HG03521 (cell line): ENCODE measurements around the gene PTS.
"Not testable (repeated sequence)": the region's sequence is repeated elsewhere in the genome, so short reads cannot be mapped to it uniquely, and the experiment has no call there.

Experiments
- ATAC-seq: cut with Tn5 transposase; IDR thresholded peaks from one replicate; pipeline ENCODE4 v1.9.1; 2021; ENCODE audit warnings: mild to moderate bottlenecking, moderate library complexity; ENCODE audit not compliant: unreplicated experiment

Gene PTS

GRCh38 chr11:112226062-112226830 lies at the start of gene PTS:
Gene PTS, plus strand, starts transcription at chr11:112226428. Its CDS starts 16 bp downstream, at chr11:112226444.
- peak; percentile 95 for ATAC-seq

GRCh38 chr11:112177589-112177988 lies 48.6 kb upstream of the PTS start:
- ATAC-seq, result no peak

GRCh38 chr11:112178428-112178827 lies 47.8 kb upstream of the PTS start:
- no peak for ATAC-seq

- no peak for ATAC-seq
Measured at GRCh38 chr11:112178936-112179335, 47.3 kb upstream of the PTS start.

- no peak for ATAC-seq
Measured at GRCh38 chr11:112179601-112180000, 46.6 kb upstream of the PTS start.

- no peak for ATAC-seq
Measured at GRCh38 chr11:112182867-112183266, 43.4 kb upstream of the PTS start.

GRCh38 chr11:112185883-112186282 lies 40.3 kb upstream of the PTS start:
- no peak for ATAC-seq

- ATAC-seq, result no peak
Measured at GRCh38 chr11:112186304-112186703, 39.9 kb upstream of the PTS start.

GRCh38 chr11:112195113-112195512 lies 31.1 kb upstream of the PTS start:
- not testable (repeated sequence) for ATAC-seq

GRCh38 chr11:112195951-112196351 lies 30.3 kb upstream of the PTS start:
- no peak for ATAC-seq

GRCh38 chr11:112196519-112197087 lies 29.6 kb upstream of the PTS start:
- ATAC-seq, result no peak

GRCh38 chr11:112199101-112199500 lies 27.1 kb upstream of the PTS start:
- ATAC-seq, result not testable (repeated sequence)

- no peak for ATAC-seq
Measured at GRCh38 chr11:112200252-112200651, 26.0 kb upstream of the PTS start.

- no peak for ATAC-seq
Measured at GRCh38 chr11:112206071-112206470, 20.2 kb upstream of the PTS start.

- ATAC-seq, result no peak
Measured at GRCh38 chr11:112210890-112211289, 15.3 kb upstream of the PTS start.

GRCh38 chr11:112211536-112211935 lies 14.7 kb upstream of the PTS start:
- ATAC-seq, result no peak

GRCh38 chr11:112212290-112212689 lies 13.9 kb upstream of the PTS start:
- ATAC-seq, result no peak

GRCh38 chr11:112212710-112213109 lies 13.5 kb upstream of the PTS start:
- no peak for ATAC-seq

- ATAC-seq, result no peak
Measured at GRCh38 chr11:112213753-112214152, 12.5 kb upstream of the PTS start.

- no peak for ATAC-seq
Measured at GRCh38 chr11:112215621-112216020, 10.6 kb upstream of the PTS start.

GRCh38 chr11:112216561-112217105 lies 9.6 kb upstream of the PTS start:
- no peak for ATAC-seq

- ATAC-seq, result peak; percentile 97
Measured at GRCh38 chr11:112219476-112220232, 6.6 kb upstream of the PTS start.
